ENCODE data around the gene PKN3.

The PKN3 gene

GRCh38 chr9:128768606-128769005 is 66.3 kb downstream of the PKN3 start:
- Histone ChIP-seq H3K36me3 (peaks cover 10% of the 10 kb centered on the region), H3K9me3 (ENCODE audit: severe bottlenecking) (no peaks in the 10 kb centered on the region), H3K27ac (no peak overlapping the region), H3K4me3 (ENCODE audit: low read depth, low read length) (no peak overlapping the region), H3K27me3 (ENCODE audit: insufficient read depth, low read depth, severe bottlenecking) (no peaks in the 10 kb centered on the region)
- TF ChIP-seq CTCF (IDR thresholded peaks at IDR 0.05; ENCODE audit: low read depth, low read length), result no peak
- DNase-seq, result no peak

All from WERI-Rb-1 (cell line).